Suprapubic skin (tissue), 4 donors: ENCODE measurements around the gene AGAP1.

ENCODE experiments used
- CTCF ChIP-seq, 2 donors: fragments of 200-600 bp in 1 of 2; fragments of 450-650 bp in 1 of 2; sonication (generic) in 1 of 2; IDR thresholded peaks; one replicate each; pipeline ENCODE4 v1.5.1; 2016 to 2019; ENCODE audit warnings: antibody characterized with exemption in 2 of 2, mild to moderate bottlenecking in 1 of 2, moderate library complexity in 1 of 2
- POLR2A ChIP-seq, 2 donors: fragments of 450-650 bp; IDR thresholded peaks; one replicate each; pipeline ENCODE4 v1.6.1; 2017; ENCODE audit warnings: antibody characterized with exemption in 2 of 2, mild to moderate bottlenecking in 2 of 2, moderate library complexity in 2 of 2
- POLR2AphosphoS5 ChIP-seq, 3 donors: sonication (generic); formaldehyde crosslinking; IDR thresholded peaks; one replicate each; pipeline ENCODE4 v1.6.1; 2017; ENCODE audit warnings: antibody characterized with exemption in 3 of 3

- TF ChIP-seq CTCF (IDR thresholded peaks at IDR 0.05): no peak
- no peak for TF ChIP-seq POLR2AphosphoS5 (IDR thresholded peaks at IDR 0.05)
- no peak for TF ChIP-seq POLR2A (IDR thresholded peaks at IDR 0.05)
Measured at GRCh38 chr2:235868645-235869044, 374.8 kb downstream of the AGAP1 start.
